Stomach (tissue), 19 donors: ENCODE data around the gene ZMYND8. TPM values are rescaled to one million over a fixed set of nuclear protein-coding genes. Genes with fewer than 3 reads are reported as not detected.
A peak's percentile ranks its signal among the peaks of the same experiment; 100 is the strongest.

Experiments used
- DNase-seq, 2 donors: peaks; one replicate each; pipeline versions ENCODE4 v3.0.0 to v3.0.0-alpha.2; 2013 to 2019
- H3K27ac ChIP-seq, 5 donors: fragments of 200-600 bp in 4 of 5; sonication (generic) in 4 of 5; one replicate each; pipeline ENCODE4 v1.5.1; 2013 to 2019; ENCODE audit warnings: mild to moderate bottlenecking in 1 of 5, moderate library complexity in 1 of 5
- H3K27me3 ChIP-seq, 3 donors: fragments of 200-600 bp; sonication (generic); one replicate each; pipeline ENCODE4 v1.5.1; 2017 to 2019; ENCODE audit warnings: mixed run types in 1 of 3
- H3K36me3 ChIP-seq, 4 donors: fragments of 200-600 bp; sonication (generic); 1 replicate in 3 of 4; 2 replicates in 1 of 4; pipeline ENCODE4 v1.5.1; 2016 to 2019
- H3K4me1 ChIP-seq, 4 donors: fragments of 200-600 bp; sonication (generic); one replicate each; pipeline ENCODE4 v1.5.1; 2016 to 2019
- H3K4me3 ChIP-seq, 4 donors: fragments of 200-600 bp; sonication (generic) in 3 of 4; one replicate each; pipeline ENCODE4 v1.5.1; 2016 to 2019; ENCODE audit warnings: mild to moderate bottlenecking in 1 of 4
- H3K9me3 ChIP-seq, 4 donors: fragments of 200-600 bp; sonication (generic); one replicate each; pipeline ENCODE4 v1.5.1; 2016 to 2019
- CTCF ChIP-seq, 7 experiments: fragments of 450-650 bp in 4 of 7; fragments of 200-600 bp in 3 of 7; sonication (generic) in 3 of 7; IDR thresholded peaks; one replicate each; pipeline ENCODE4 v1.5.1; 2016 to 2019; ENCODE audit warnings: antibody characterized with exemption in 7 of 7, control low read depth in 2 of 7, mild to moderate bottlenecking in 1 of 7
- EP300 ChIP-seq: sonication (generic); formaldehyde crosslinking; IDR thresholded peaks from one replicate; pipeline ENCODE4 v1.6.1; 2017; ENCODE audit warnings: antibody characterized with exemption
- POLR2A ChIP-seq, 4 donors: fragments of 450-650 bp; IDR thresholded peaks; one replicate each; pipeline ENCODE4 v1.6.1; 2016; ENCODE audit warnings: antibody characterized with exemption in 4 of 4, control low read depth in 2 of 4, mild to moderate bottlenecking in 1 of 4, moderate library complexity in 1 of 4
- POLR2AphosphoS5 ChIP-seq, 3 donors: sonication (generic); formaldehyde crosslinking; IDR thresholded peaks; one replicate each; pipeline ENCODE4 v1.6.1; 2016; ENCODE audit warnings: antibody characterized with exemption in 3 of 3
- WGBS, 5 donors: extraction: QIAGEN DNeasy Blood & Tissue Kit in 3 of 5; methylation state at CpG; one replicate each; pipeline versions ENCODE4 v1.1.5 to v1.1.7; 2013 to 2018; 5-methylcytosine and 5-hydroxymethylcytosine counted together
- intact Hi-C: fragments of 100-400 bp; cut with DNase I; formaldehyde crosslinking; loops from one replicate; pipeline ENCODE4 v1.15.1; 2023; ENCODE audit warnings: low total_unique reads
- long read RNA-seq, 10 donors: transcript quantifications; one replicate each; lab custom pipeline, GENCODE V29; 2026
- polyA plus RNA-seq, 3 donors: library from polyadenylated mRNA; stranded (reverse); fragments of 200-250 nt; gene quantifications; one replicate each; pipeline ENCODE4 v1.2.3, GENCODE V29; 2013
- total RNA-seq, 5 donors: library from RNA; depleted of rRNA; stranded (reverse); fragments of >200 nt; gene quantifications; one replicate each; pipeline versions ENCODE4 v1.1.0 to v1.2.3, GENCODE V29; 2014 to 2016
- donor health status: healthy with polysubstance abuse.
- donor health status: Bipolar disorder and iron deficiency.
- donor health status: healthy.

ZMYND8 gene
- total RNA-seq (10 to 100 TPM; 25.9 to 82.6 (median 54.3) TPM), polyA plus RNA-seq (10 to 100 TPM in 2 of 3 donors, 1 to 10 TPM in 1; 9.2 to 13.6 (median 12.7) TPM)
- long read RNA-seq, donor 1: 0 reads
- long read RNA-seq, donor 2: 0 reads
- long read RNA-seq, donor 3: 0 reads
- long read RNA-seq, donor 4: 0 reads
- long read RNA-seq, donor 5: 0 reads
- long read RNA-seq, donor 6, partial matches to known transcripts: 64 of 66 reads
- long read RNA-seq, donor 6, other reads (novel, unspliced or antisense): 0 of 66 reads
- long read RNA-seq, donor 7: 0 reads
- long read RNA-seq, donor 8: 0 reads
- long read RNA-seq, donor 9: 0 reads
- long read RNA-seq, donor 10: 0 reads

GRCh38 chr20:47356526-47357295 is at the start of gene ZMYND8:
TSS of gene ZMYND8 (minus strand) at chr20:47356699. CDS start at chr20:47356670, 29 bp downstream.
- peak within 1 kb of the TSS; percentile 95 to 100 (median 99) for H3K27ac ChIP-seq
- no peaks in the 10 kb centered on the region for H3K9me3 ChIP-seq
- H3K4me1 ChIP-seq: peaks cover 94 to 100% (median 100%) of the 10 kb centered on the region in 4 donors
- H3K27me3 ChIP-seq: no peaks in the 10 kb centered on the region
- peak; percentile 93 to 97 for DNase-seq
- peak within 1 kb of the TSS; percentile 14 to 34 (median 24) for H3K4me3 ChIP-seq
- 3 to 5% (median 4%) methylated on average over 21 of the region's 21 CpGs for WGBS, 5 donors
- intact Hi-C loops: no loop called here
- no peaks in the 10 kb centered on the region for H3K36me3 ChIP-seq
- TF ChIP-seq EP300: no peak
- TF ChIP-seq POLR2A (IDR thresholded peaks at IDR 0.05): no peak
- TF ChIP-seq POLR2AphosphoS5 (IDR thresholded peaks at IDR 0.05): peak in 1 of 3 donors; percentile 50
- no peak for TF ChIP-seq CTCF (IDR thresholded peaks at IDR 0.05)

DNA sequence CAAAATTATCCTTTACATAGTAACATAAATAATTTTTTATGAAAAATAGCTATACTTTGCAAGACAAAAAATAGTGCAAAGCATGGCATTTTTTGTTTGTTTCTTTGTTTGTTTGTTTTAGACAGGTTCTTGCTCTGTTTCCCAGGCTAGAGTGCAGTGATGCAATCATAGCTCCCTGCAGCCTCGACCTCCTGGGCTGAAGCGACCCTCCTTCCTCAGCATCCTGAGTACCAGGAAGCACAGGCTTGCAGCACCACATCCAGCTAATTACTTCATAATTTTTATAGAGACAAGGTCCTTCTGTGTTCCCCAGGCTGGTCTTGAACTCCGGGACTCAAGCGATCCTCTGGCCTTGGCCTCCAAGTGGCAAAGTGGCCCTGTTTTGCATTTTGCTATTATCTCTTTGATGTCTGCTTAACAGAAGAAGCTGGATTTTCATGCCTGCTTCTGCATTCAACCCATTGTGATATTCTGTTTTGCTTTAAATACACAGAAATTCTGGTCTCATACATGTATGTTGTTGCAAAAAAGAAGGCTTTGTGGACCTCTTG is 49.4 kb upstream of the ZMYND8 start:
- no peak overlapping the region for H3K4me3 ChIP-seq
- H3K27me3 ChIP-seq: no peaks in the 10 kb centered on the region
- no peaks in the 10 kb centered on the region for H3K4me1 ChIP-seq
- intact Hi-C loops: no loop called here
- TF ChIP-seq CTCF (IDR thresholded peaks at IDR 0.05) (no peak), EP300 (no peak), POLR2AphosphoS5 (IDR thresholded peaks at IDR 0.05) (no peak), POLR2A (IDR thresholded peaks at IDR 0.05) (no peak)
- H3K36me3 ChIP-seq: no peaks in the 10 kb centered on the region
- WGBS, 5 donors: 69 to 84% (median 77%) methylated on average over 4 of the region's 4 CpGs
- no peaks in the 10 kb centered on the region for H3K9me3 ChIP-seq
- DNase-seq: no peak
- no peak overlapping the region for H3K27ac ChIP-seq

GRCh38 chr20:47400685-47401084 is 44.2 kb upstream of the ZMYND8 start:
- 93 to 97% (median 95%) methylated on average over 5 of the region's 5 CpGs for WGBS, 5 donors
- no peaks in the 10 kb centered on the region for H3K9me3 ChIP-seq
- no peak for DNase-seq
- no peaks in the 10 kb centered on the region for H3K27me3 ChIP-seq
- no peak overlapping the region for H3K27ac ChIP-seq
- no peak overlapping the region for H3K4me3 ChIP-seq
- TF ChIP-seq CTCF (IDR thresholded peaks at IDR 0.05) (no peak), EP300 (no peak), POLR2AphosphoS5 (IDR thresholded peaks at IDR 0.05) (no peak), POLR2A (IDR thresholded peaks at IDR 0.05) (no peak)
- peaks cover 0 to 11% (median 4%) of the 10 kb centered on the region in 4 donors for H3K4me1 ChIP-seq
- no peaks in the 10 kb centered on the region for H3K36me3 ChIP-seq
- intact Hi-C loops: no loop called here

DNA sequence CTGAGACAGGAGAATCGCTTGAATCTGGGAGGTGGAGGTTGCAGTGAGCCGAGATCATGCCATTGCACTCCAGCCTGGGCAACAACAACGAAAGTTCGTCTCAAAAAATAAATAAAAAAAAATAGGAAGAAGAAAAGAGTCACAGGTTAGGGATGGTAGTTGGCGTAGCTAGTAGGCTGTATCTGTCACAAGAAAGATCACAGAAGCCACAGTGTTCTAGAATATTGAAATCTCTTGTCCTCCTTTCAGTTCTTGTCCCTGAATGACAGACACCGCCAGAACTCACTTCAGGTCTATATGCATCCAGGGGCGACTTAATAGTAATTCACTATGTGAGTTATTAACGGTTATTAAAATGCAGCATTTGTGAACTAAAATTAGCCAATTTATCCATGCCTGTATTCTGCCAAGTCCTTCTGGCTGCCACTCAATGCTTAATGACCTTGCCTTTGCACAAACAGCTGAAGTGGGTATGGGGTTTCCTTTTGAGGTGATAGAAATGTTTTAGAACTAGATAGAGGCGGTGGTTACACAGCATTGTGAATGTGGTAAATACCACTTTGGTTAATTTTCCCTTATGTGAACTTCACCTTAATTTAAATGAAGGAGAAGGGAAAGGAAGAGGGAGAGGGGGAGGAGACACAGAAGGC is 41.3 kb upstream of the ZMYND8 start:
- no peaks in the 10 kb centered on the region for H3K27me3 ChIP-seq
- H3K9me3 ChIP-seq: no peaks in the 10 kb centered on the region
- no peak for DNase-seq
- H3K4me1 ChIP-seq: peaks cover 0 to 11% (median 4%) of the 10 kb centered on the region in 4 donors
- 69 to 76% (median 73%) methylated on average over 9 of the region's 9 CpGs for WGBS, 5 donors
- no peak for TF ChIP-seq EP300
- no peak for TF ChIP-seq POLR2A (IDR thresholded peaks at IDR 0.05)
- no peak for TF ChIP-seq POLR2AphosphoS5 (IDR thresholded peaks at IDR 0.05)
- TF ChIP-seq CTCF (IDR thresholded peaks at IDR 0.05): no peak
- intact Hi-C loops: loop anchor here (10.0 kb wide), 1 partner anchor 227 kb away; no protein-coding TSS in a partner anchor
- H3K4me3 ChIP-seq: no peak overlapping the region
- no peaks in the 10 kb centered on the region for H3K36me3 ChIP-seq
- H3K27ac ChIP-seq: no peak overlapping the region
